Ovary (tissue), 9 donors: ENCODE data around the gene RNF38. TPM values are rescaled to one million over a fixed set of nuclear protein-coding genes. Genes with fewer than 3 reads are reported as not detected.

Source experiments
- DNase-seq, 5 donors: peaks; one replicate each; pipeline ENCODE4 v3.0.0-alpha.2; 2019 to 2020
- H3K27ac ChIP-seq, 2 donors: fragments of 200-600 bp; one replicate each; pipeline versions ENCODE4 v1.5.1 to v1.8.0; 2019 to 2022
- H3K27me3 ChIP-seq: fragments of 200-600 bp; one replicate; pipeline ENCODE4 v1.8.0; 2022
- H3K36me3 ChIP-seq: fragments of 200-600 bp; sonication (generic); one replicate; pipeline ENCODE4 v1.5.1; 2019
- H3K4me1 ChIP-seq: one replicate; pipeline ENCODE4 v1.8.1; 2013; ENCODE audit warnings: mild to moderate bottlenecking, moderate library complexity; ENCODE audit not compliant: insufficient read depth
- H3K4me3 ChIP-seq: fragments of 200-600 bp; sonication (generic); one replicate; pipeline ENCODE4 v1.5.1; 2017
- H3K9me3 ChIP-seq, 2 donors: fragments of 200-600 bp in 1 of 2; sonication (generic) in 1 of 2; one replicate each; pipeline versions ENCODE4 v1.5.1 to v1.8.1; 2013 to 2019; ENCODE audit warnings: mild to moderate bottlenecking in 1 of 2, moderate library complexity in 1 of 2
- CTCF ChIP-seq, 3 donors: fragments of 450-650 bp in 2 of 3; fragments of 200-600 bp in 1 of 3; IDR thresholded peaks; one replicate each; pipeline versions ENCODE4 v1.5.1 to v1.8.0; 2016 to 2022; ENCODE audit warnings: antibody characterized with exemption in 3 of 3, mild to moderate bottlenecking in 1 of 3
- EP300 ChIP-seq: sonication (generic); formaldehyde crosslinking; IDR thresholded peaks from one replicate; pipeline ENCODE4 v1.6.1; 2017; ENCODE audit warnings: antibody characterized with exemption
- POLR2A ChIP-seq: fragments of 450-650 bp; IDR thresholded peaks from one replicate; pipeline ENCODE4 v1.6.1; 2017; ENCODE audit warnings: antibody characterized with exemption, mild to moderate bottlenecking, moderate library complexity
- WGBS, 3 donors: extraction: QIAGEN DNeasy Blood & Tissue Kit in 1 of 3; methylation state at CpG; one replicate each; pipeline versions ENCODE4 v1.1.5 to v1.1.7; 2013 to 2017; 5-methylcytosine and 5-hydroxymethylcytosine counted together
- intact Hi-C, 4 donors: fragments of 100-400 bp; cut with DNase I; formaldehyde crosslinking; loops; one replicate each; pipeline versions ENCODE4 v1.11.0 to v1.15.1; 2022 to 2023
- polyA plus RNA-seq, 2 donors: library from polyadenylated mRNA; stranded (reverse); fragments of 200-250 nt in 1 of 2; fragments of 350-450 nt in 1 of 2; fragmentation: Illumina TruSeq in 1 of 2; extraction: RNeasy Lipid Tissue Mini Kit (QIAGEN cat#74804) in 1 of 2; gene quantifications; one replicate each; pipeline ENCODE4 v1.2.3, GENCODE V29; 2013 to 2014
- total RNA-seq, 7 donors: library from RNA; depleted of rRNA in 2 of 7; stranded (reverse); fragments of >200 nt in 2 of 7; fragmentation: NEBNext Ultra II Directional in 3 of 7; extraction: Animal tissue kit (Norgen Biotek cat#: 25700) in 3 of 7; gene quantifications; one replicate each; pipeline versions ENCODE4 v1.1.0 to v1.2.4, GENCODE V29; 2016 to 2023
- donor health status: DM: no; HTN: no; CAD: no; lungs with moderate emphysema.
- donor health status: DM: no; HTN: no; CAD: no.
- donor health status: Bipolar disorder and iron deficiency.
- donor health status: DM: yes; HTN: yes; CAD: no.
- donor health status: DM: no; HTN: no; CAD: no.
- donor health status: DM: yes; HTN: yes; CAD: no.

The RNF38 gene
- total and polyA plus RNA-seq, 9 donors, result 30.4 to 81.3 (median 55.7) TPM

GRCh38 chr9:36319806-36320205 lies 80.3 kb downstream of the RNF38 start:
- Histone ChIP-seq H3K4me3 (no peak overlapping the region), H3K4me1 (no peaks in the 10 kb centered on the region), H3K36me3 (no peaks in the 10 kb centered on the region), H3K9me3 (no peaks in the 10 kb centered on the region), H3K27me3 (no peaks in the 10 kb centered on the region), H3K27ac (no peak overlapping the region)
- no peak for DNase-seq
- TF ChIP-seq CTCF (IDR thresholded peaks at IDR 0.05) (no peak), POLR2A (no peak), EP300 (no peak)
- intact Hi-C loops, result loop anchor here in 2 of 4 donors (10.0 kb wide), 2 partner anchors 125 to 145 kb away; partner anchors contain the start of gene CLTA (in 1 of the 2)
- 31 to 47% (median 45%) methylated on average over 6 of the region's 6 CpGs for WGBS, 3 donors

- Histone ChIP-seq H3K9me3 (no peaks in the 10 kb centered on the region), H3K27me3 (no peaks in the 10 kb centered on the region), H3K4me3 (no peak overlapping the region), H3K4me1 (no peaks in the 10 kb centered on the region), H3K27ac (no peak overlapping the region), H3K36me3 (no peaks in the 10 kb centered on the region)
- DNase-seq, result no peak
- 54 to 70% (median 65%) methylated on average over 7 of the region's 7 CpGs for WGBS, 3 donors
- intact Hi-C loops, result no loop called here
- TF ChIP-seq POLR2A, result no peak
- TF ChIP-seq EP300, result no peak
- TF ChIP-seq CTCF (IDR thresholded peaks at IDR 0.05), result no peak
These were observed 80.9 kb downstream of the RNF38 start for GRCh38 chr9:36319183-36319582.

- H3K4me1 ChIP-seq, result no peaks in the 10 kb centered on the region
- intact Hi-C loops, result no loop called here
- no peak for DNase-seq
- 78 to 85% (median 79%) methylated on average over 14 of the region's 14 CpGs for WGBS, 3 donors
- TF ChIP-seq POLR2A (no peak), EP300 (no peak), CTCF (IDR thresholded peaks at IDR 0.05) (no peak)
- H3K36me3 ChIP-seq, result no peaks in the 10 kb centered on the region
- H3K27me3 ChIP-seq, result no peaks in the 10 kb centered on the region
- no peak overlapping the region for H3K27ac ChIP-seq
- no peak overlapping the region for H3K4me3 ChIP-seq
- no peaks in the 10 kb centered on the region for H3K9me3 ChIP-seq
These were observed 81.8 kb downstream of the RNF38 start for GRCh38 chr9:36318212-36318802.

GRCh38 chr9:36317766-36318165 lies 82.3 kb downstream of the RNF38 start:
- DNase-seq, result no peak
- TF ChIP-seq EP300 (no peak), POLR2A (no peak), CTCF (IDR thresholded peaks at IDR 0.05) (no peak)
- intact Hi-C loops, result no loop called here

More at GRCh38 chr9:36317766-36318165, 82.3 kb downstream of the RNF38 start:
- 17 to 31% (median 21%) methylated on average over 6 of the region's 6 CpGs for WGBS, 3 donors
- Histone ChIP-seq H3K9me3 (no peaks in the 10 kb centered on the region), H3K36me3 (no peaks in the 10 kb centered on the region), H3K27ac (no peak overlapping the region), H3K4me1 (no peaks in the 10 kb centered on the region), H3K4me3 (no peak overlapping the region), H3K27me3 (no peaks in the 10 kb centered on the region)
